BE2C (cell line): ENCODE data around the gene PCBP3.
"Not testable (repeated sequence)": the region's sequence is repeated elsewhere in the genome, so short reads cannot be mapped to it uniquely, and the experiment has no call there.

Source experiments
- DNase-seq: peaks from one replicate; pipeline ENCODE4 v3.0.0-alpha.2; 2020
- H3K27me3 ChIP-seq: fragments of 250-450 bp; sonication (Bioruptor Pico); 2 replicates; pipeline ENCODE4 v1.5.1; 2020; ENCODE audit warnings: mild to moderate bottlenecking
- H3K36me3 ChIP-seq: fragments of 250-450 bp; sonication (Bioruptor Pico); 2 replicates; pipeline ENCODE4 v1.5.1; 2020; ENCODE audit warnings: mild to moderate bottlenecking
- H3K4me1 ChIP-seq: fragments of 250-450 bp; sonication (Bioruptor Pico); 2 replicates; pipeline ENCODE4 v1.5.1; 2020
- H3K4me3 ChIP-seq: 2 replicates; pipeline ENCODE4 v1.5.1; 2011; ENCODE audit warnings: low read depth, low read length
- H3K9me3 ChIP-seq: fragments of 250-450 bp; sonication (Bioruptor Pico); 2 replicates; pipeline ENCODE4 v1.5.1; 2020
- TF ChIP-seq, protein P1 (sequence below): IDR thresholded peaks from 2 replicates; pipeline ENCODE4 v1.5.1; 2012; ENCODE audit warnings: mild to moderate bottlenecking, low read depth, low read length

The PCBP3 gene

DNA sequence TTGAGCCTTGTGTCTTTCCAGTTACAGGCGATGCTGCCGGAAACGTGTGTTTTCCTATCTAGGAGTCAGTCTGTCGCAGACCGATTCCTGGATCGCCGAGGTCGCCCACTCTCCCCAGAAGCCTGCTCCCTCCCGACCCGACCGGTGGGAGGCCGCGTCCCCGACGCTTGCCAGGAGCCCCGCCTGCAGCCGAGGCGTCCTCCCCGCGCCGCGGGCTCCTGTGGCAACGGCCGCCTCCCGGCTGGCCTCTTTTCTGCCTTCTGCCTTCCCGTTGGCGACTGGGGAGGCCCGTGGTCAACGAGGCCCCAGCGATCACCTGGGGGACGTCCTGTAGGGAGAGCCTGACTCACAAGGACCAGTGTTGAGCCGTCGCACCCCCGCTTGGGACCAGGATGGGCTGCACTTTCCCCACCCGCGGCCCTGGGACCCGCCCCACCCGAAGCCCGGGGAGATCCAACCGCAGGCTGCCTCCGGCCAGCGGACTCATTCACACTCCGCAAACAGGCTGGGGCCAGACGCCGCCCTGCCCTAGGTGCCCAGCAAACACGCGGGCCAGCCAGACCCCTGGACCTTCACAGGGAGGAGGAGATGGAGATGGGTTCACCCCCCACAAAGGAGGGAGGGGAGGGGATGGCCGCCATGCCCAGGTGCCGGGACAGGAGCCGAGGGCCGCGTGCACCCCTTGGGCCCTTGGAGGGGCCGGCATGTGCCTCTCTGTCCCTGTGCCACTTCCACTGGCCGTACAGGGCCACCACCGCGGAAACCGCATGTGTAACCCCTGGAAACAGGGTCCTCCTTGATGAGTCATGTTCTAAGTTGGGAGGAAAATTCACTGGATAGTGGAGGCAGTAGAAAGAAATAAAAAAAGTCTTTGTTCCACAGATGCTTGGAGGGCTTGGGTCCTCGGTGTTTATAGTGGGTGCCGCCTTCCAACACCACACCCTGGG lies 330.8 kb downstream of the PCBP3 start:
- peak overlapping the region; percentile 64 for H3K4me3 ChIP-seq

DNA sequence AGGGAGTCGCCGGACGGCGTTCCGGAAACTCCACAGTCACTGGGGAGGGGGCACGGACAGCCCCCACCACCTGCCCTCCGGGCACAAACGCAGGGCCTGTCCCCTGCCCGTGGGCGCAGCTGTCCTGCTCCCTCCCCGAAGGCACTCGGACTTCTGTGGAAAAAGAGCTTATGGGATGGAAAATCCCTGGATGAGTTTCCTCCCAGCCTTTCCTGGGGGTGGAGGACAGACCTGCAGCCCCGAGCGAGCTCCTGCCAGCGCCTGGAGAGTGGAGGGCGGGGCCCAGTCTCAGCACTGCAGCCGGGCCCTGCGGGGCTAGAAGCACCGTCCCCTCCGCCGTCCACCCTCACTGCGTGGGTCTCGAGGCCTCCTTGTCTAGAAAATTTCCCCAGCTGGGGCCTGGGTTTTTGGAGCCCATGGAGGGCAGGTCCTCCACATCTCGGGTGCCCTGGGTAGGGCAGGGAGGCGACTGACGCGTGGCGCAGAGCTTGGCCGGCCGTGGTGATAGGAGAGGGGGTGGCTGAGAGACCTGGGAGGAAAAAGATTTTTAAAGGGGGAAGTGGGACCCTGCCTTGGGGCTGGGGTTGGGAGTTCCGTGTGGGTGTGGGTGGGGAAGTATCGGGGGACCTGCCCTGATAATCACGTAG lies 331.6 kb downstream of the PCBP3 start:
- peaks cover 37% of the 10 kb centered on the region for H3K4me1 ChIP-seq
- TF ChIP-seq, protein P1, sequence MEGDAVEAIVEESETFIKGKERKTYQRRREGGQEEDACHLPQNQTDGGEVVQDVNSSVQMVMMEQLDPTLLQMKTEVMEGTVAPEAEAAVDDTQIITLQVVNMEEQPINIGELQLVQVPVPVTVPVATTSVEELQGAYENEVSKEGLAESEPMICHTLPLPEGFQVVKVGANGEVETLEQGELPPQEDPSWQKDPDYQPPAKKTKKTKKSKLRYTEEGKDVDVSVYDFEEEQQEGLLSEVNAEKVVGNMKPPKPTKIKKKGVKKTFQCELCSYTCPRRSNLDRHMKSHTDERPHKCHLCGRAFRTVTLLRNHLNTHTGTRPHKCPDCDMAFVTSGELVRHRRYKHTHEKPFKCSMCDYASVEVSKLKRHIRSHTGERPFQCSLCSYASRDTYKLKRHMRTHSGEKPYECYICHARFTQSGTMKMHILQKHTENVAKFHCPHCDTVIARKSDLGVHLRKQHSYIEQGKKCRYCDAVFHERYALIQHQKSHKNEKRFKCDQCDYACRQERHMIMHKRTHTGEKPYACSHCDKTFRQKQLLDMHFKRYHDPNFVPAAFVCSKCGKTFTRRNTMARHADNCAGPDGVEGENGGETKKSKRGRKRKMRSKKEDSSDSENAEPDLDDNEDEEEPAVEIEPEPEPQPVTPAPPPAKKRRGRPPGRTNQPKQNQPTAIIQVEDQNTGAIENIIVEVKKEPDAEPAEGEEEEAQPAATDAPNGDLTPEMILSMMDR, result no peak
- H3K9me3 ChIP-seq, result no peaks in the 10 kb centered on the region
- DNase-seq, result no peak
- no peak overlapping the region for H3K4me3 ChIP-seq
- H3K36me3 ChIP-seq, result no peaks in the 10 kb centered on the region
- peaks cover 5% of the 10 kb centered on the region for H3K27me3 ChIP-seq

More for the DNA sequence above, 330.8 kb downstream of the PCBP3 start:
- TF ChIP-seq, protein P1, result no peak
- no peaks in the 10 kb centered on the region for H3K36me3 ChIP-seq
- no peaks in the 10 kb centered on the region for H3K9me3 ChIP-seq
- DNase-seq, result no peak
- H3K4me1 ChIP-seq, result peaks cover 38% of the 10 kb centered on the region
- peaks cover 5% of the 10 kb centered on the region for H3K27me3 ChIP-seq

DNA sequence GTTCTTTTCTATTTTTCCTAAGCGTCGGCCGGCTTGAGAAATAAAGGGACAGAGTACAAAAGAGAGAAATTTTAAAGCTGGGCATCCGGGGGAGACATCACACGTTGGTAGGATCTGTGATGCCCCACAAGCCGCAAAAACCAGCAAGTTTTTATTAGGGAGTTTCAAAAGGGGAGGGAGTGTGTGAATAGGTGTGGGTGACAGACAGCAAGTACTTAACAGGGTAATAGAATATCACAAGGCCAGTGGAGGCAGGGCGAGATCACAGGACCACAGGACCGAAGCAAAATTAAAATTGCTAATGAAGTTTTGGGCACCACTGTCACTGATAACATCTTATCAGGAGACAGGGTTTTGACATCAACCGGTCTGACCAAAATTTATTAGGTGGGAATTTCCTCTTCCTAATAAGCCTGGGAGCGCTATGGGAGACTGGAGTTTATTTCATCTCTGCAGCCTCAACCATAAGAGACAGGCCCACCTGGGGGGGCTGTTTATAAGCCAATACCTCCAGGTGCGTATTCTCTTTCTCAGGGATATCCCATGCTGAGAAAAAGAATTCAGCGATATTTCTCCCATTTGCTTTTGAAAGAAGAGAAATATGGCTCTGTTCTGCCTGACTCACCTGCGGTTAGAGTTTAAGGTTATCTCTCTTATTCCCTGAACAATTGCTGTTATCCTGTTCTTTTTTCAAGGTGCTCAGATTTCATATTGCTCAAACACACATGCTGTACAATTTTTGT lies 332.3 kb downstream of the PCBP3 start:
- DNase-seq, H3K9me3 ChIP-seq, H3K36me3 ChIP-seq, H3K4me3 ChIP-seq, H3K27me3 ChIP-seq: not testable (repeated sequence)
- H3K4me1 ChIP-seq, result peaks cover 30% of the 10 kb centered on the region

DNA sequence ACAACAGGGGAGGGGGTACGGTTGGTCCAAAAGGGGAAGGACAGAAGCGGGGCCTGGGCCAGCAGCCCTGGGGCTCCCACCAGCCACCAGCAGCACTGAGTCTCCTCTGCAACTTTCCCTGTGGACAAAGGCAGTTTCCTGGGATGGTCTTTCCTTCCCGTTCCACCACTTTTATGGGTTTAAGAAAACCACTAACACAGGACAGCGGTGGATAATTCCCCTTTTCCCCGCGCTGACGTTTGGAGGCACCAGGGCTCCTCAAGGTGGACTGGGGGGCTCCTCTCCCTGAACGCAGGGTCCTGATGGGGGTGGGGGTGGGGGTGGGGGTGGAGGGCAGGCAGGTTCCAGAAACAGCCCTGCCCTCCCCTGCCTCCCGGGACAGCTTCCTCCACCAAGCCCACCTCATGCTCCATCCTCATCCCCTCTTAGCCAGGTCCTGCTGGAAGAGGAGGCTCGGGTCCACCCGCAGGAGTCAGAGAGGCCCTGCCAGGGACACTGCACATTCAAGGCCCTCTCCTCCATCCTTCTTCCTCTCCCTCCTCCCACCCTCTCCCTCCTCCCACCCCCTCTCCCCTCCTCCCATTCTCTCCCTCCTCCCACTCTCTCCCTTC lies 333.3 kb downstream of the PCBP3 start:
- H3K36me3 ChIP-seq, result no peaks in the 10 kb centered on the region
- H3K4me3 ChIP-seq, result no peak overlapping the region
- DNase-seq, result no peak
- peaks cover 23% of the 10 kb centered on the region for H3K4me1 ChIP-seq
- peaks cover 5% of the 10 kb centered on the region for H3K27me3 ChIP-seq
- no peaks in the 10 kb centered on the region for H3K9me3 ChIP-seq
- TF ChIP-seq, protein P1, result no peak

DNA sequence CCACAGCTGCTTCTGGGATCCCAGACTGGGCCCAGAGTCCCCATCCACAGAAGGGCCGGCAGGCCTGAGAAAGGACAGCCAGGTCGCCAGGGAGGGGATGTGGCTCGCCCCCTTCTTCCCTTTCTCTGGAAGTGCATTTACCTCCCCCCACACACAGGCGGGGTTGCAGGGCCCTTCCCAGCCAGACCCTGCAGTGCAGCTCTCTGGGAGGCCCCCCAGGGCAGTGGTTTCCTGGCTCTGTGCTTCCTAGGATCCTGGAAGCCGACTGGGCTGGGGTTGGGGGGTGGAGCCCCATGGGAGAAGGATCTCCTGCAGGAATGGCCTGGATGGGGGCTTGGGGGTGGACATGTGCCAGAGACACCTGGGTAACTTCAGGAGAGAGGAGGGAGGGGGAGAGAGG lies 333.9 kb downstream of the PCBP3 start:
- no peak for DNase-seq
- H3K9me3 ChIP-seq, result no peaks in the 10 kb centered on the region

More for the DNA sequence above, 333.9 kb downstream of the PCBP3 start:
- Histone ChIP-seq H3K4me3 (no peak overlapping the region), H3K36me3 (no peaks in the 10 kb centered on the region), H3K27me3 (peaks cover 3% of the 10 kb centered on the region), H3K4me1 (peaks cover 19% of the 10 kb centered on the region)
- TF ChIP-seq, protein P1, result no peak
